Measurements from ENCODE around the gene GXYLT1.

Gene GXYLT1

GRCh38 chr12:42167711-42168110 is 23.0 kb upstream of the GXYLT1 start:
- DNase-seq (ENCODE audit: low read depth) = no peak
- H3K4me3 ChIP-seq (ENCODE audit: low read depth, low read length) = no peak overlapping the region
- TF ChIP-seq CTCF (IDR thresholded peaks at IDR 0.05; ENCODE audit: control insufficient read depth, extremely low read depth, insufficient read depth) = no peak

- no peak for TF ChIP-seq CTCF (IDR thresholded peaks at IDR 0.05; ENCODE audit: control insufficient read depth, extremely low read depth, insufficient read depth)
- no peak for DNase-seq (ENCODE audit: low read depth)
Observed at GRCh38 chr12:42166501-42166900, 21.8 kb upstream of the GXYLT1 start.

GRCh38 chr12:42163913-42164312 is 19.2 kb upstream of the GXYLT1 start:
- no peak for DNase-seq (ENCODE audit: low read depth)
- no peak overlapping the region for H3K4me3 ChIP-seq (ENCODE audit: low read depth, low read length)
- TF ChIP-seq CTCF (IDR thresholded peaks at IDR 0.05; ENCODE audit: control insufficient read depth, extremely low read depth, insufficient read depth) = no peak

More at GRCh38 chr12:42166501-42166900, 21.8 kb upstream of the GXYLT1 start:
- H3K4me3 ChIP-seq (ENCODE audit: low read depth, low read length) = no peak overlapping the region

DNA sequence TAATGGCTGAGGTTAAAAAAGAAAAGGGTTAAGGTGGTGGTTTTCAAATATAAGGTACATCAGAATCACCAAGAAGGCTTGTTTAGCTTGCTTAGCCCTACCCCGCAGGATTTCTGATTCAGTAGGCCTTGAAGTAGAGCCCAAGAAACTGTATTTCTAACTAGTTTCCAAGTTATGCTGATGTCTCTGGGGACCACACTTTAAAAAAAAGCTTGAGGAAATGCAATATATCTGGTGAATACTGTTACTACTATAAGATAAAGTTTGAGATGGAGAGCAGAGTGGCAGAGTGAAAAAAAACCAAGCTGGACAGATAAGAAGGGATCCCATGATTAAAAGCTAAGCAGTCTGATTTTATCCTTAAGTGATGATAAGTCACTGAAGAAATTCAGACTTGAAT is 18.3 kb upstream of the GXYLT1 start:
- no peak for DNase-seq (ENCODE audit: low read depth)
- no peak overlapping the region for H3K4me3 ChIP-seq (ENCODE audit: low read depth, low read length)
- no peak for TF ChIP-seq CTCF (IDR thresholded peaks at IDR 0.05; ENCODE audit: control insufficient read depth, extremely low read depth, insufficient read depth)

- TF ChIP-seq CTCF (IDR thresholded peaks at IDR 0.05; ENCODE audit: control insufficient read depth, extremely low read depth, insufficient read depth) = no peak
- no peak for DNase-seq (ENCODE audit: low read depth)
- no peak overlapping the region for H3K4me3 ChIP-seq (ENCODE audit: low read depth, low read length)
Observed at GRCh38 chr12:42162193-42162592, 17.5 kb upstream of the GXYLT1 start.

GRCh38 chr12:42161529-42161928 is 16.9 kb upstream of the GXYLT1 start:
- DNase-seq (ENCODE audit: low read depth) = no peak
- no peak for TF ChIP-seq CTCF (IDR thresholded peaks at IDR 0.05; ENCODE audit: control insufficient read depth, extremely low read depth, insufficient read depth)
- H3K4me3 ChIP-seq (ENCODE audit: low read depth, low read length) = no peak overlapping the region

DNA sequence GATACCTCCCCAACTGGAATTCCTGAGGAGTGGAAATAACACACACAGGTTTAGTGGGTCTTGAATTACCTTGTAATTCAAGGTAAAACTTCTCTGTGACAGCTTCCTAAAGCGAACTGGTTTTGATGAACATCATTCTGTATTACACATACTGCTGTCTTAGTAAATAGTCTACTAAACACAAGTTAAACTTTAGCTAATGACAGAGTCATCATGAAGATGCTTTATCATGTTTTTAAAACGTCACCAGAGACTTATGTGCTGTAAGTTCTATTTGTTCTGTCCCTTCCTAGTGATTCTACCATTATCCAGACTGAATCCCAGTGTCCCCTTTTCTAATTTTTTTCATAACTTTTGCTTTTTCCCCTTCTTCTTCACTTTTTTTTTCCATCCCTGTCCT is 11.6 kb upstream of the GXYLT1 start:
- no peak overlapping the region for H3K4me3 ChIP-seq (ENCODE audit: low read depth, low read length)
- no peak for DNase-seq (ENCODE audit: low read depth)
- TF ChIP-seq CTCF (IDR thresholded peaks at IDR 0.05; ENCODE audit: control insufficient read depth, extremely low read depth, insufficient read depth) = no peak
